Panc1 (cell line): ENCODE data around the gene ASB1.

Source experiments
- CTCF ChIP-seq: fragments of 450-650 bp; IDR thresholded peaks from 2 replicates; pipeline ENCODE4 v1.5.1; 2017; ENCODE audit warnings: mild to moderate bottlenecking
- POLR2AphosphoS5 ChIP-seq: IDR thresholded peaks from 2 replicates; pipeline ENCODE4 v1.6.1; 2012; ENCODE audit warnings: mild to moderate bottlenecking, low read depth, low read length, moderate library complexity
- SIN3A ChIP-seq: IDR thresholded peaks from 2 replicates; pipeline ENCODE4 v1.6.1; 2012; ENCODE audit warnings: low read depth, mild to moderate bottlenecking, low read length, moderate library complexity, borderline replicate concordance; ENCODE audit not compliant: insufficient read depth
- TCF7L2 ChIP-seq: IDR thresholded peaks from 2 replicates; pipeline ENCODE4 v1.6.1; 2011; ENCODE audit warnings: mild to moderate bottlenecking, low read depth, low read length, inconsistent platforms

GRCh38 chr2:238487652-238488346 lies 61.1 kb downstream of the ASB1 start:
- TF ChIP-seq CTCF: no peak
- TF ChIP-seq SIN3A: no peak
- no peak for TF ChIP-seq POLR2AphosphoS5
- no peak for TF ChIP-seq TCF7L2
